Measurements from ENCODE around the gene CEACAM5. TPM values are rescaled to one million over a fixed set of nuclear protein-coding genes. Genes with fewer than 3 reads are reported as not detected.
"Not testable (repeated sequence)": the region's sequence is repeated elsewhere in the genome, so short reads cannot be mapped to it uniquely, and the experiment has no call there.

CEACAM5 gene
- polyA plus RNA-seq, 3 donors: 0.13 to 0.14 TPM; not detected in 1

- no peak for DNase-seq
Measured at GRCh38 chr19:41699968-41700323, 8.5 kb upstream of the CEACAM5 start.

GRCh38 chr19:41700381-41701195 is 7.8 kb upstream of the CEACAM5 start:
- no peak for DNase-seq

GRCh38 chr19:41701401-41702075 is 6.9 kb upstream of the CEACAM5 start:
- no peak for DNase-seq

GRCh38 chr19:41702171-41702651 is 6.2 kb upstream of the CEACAM5 start:
- no peak for DNase-seq

- no peak for DNase-seq
Measured at GRCh38 chr19:41703602-41704293, 4.7 kb upstream of the CEACAM5 start.

GRCh38 chr19:41705393-41706174 is 2.8 kb upstream of the CEACAM5 start:
- DNase-seq: peak; percentile 42

- no peak for DNase-seq
Measured at GRCh38 chr19:41706741-41707501, 1.5 kb upstream of the CEACAM5 start.

GRCh38 chr19:41707502-41707812 is 969 bp upstream of the CEACAM5 start:
- no peak for DNase-seq

GRCh38 chr19:41707871-41708371 is 505 bp upstream of the CEACAM5 start:
- DNase-seq: no peak

- not testable (repeated sequence) for DNase-seq
Measured at GRCh38 chr19:41709516-41709915, 1.1 kb downstream of the CEACAM5 start.

- DNase-seq: no peak
Measured at GRCh38 chr19:41709951-41710645, 1.7 kb downstream of the CEACAM5 start.

- no peak for DNase-seq
Measured at GRCh38 chr19:41711376-41712261, 3.2 kb downstream of the CEACAM5 start.

GRCh38 chr19:41714598-41714997 is 6.2 kb downstream of the CEACAM5 start:
- no peak for DNase-seq

- no peak for DNase-seq
Measured at GRCh38 chr19:41718761-41719160, 10.3 kb downstream of the CEACAM5 start.

GRCh38 chr19:41720103-41720502 is 11.7 kb downstream of the CEACAM5 start:
- no peak for DNase-seq

GRCh38 chr19:41726493-41726892 is 18.1 kb downstream of the CEACAM5 start:
- no peak for DNase-seq

GRCh38 chr19:41734156-41734555 is 25.7 kb downstream of the CEACAM5 start:
- no peak for DNase-seq

GRCh38 chr19:41734585-41734984 is 26.2 kb downstream of the CEACAM5 start:
- DNase-seq: no peak

- no peak for DNase-seq
Measured at GRCh38 chr19:41735071-41735600, 26.7 kb downstream of the CEACAM5 start.

Measured in renal pelvis (tissue), 4 donors.